GM12874 (cell line): ENCODE results near the gene C1QTNF2.

Experiments used
- TF ChIP-seq, protein P1 (sequence below): IDR thresholded peaks from 2 replicates; pipeline ENCODE4 v1.5.1; 2011; ENCODE audit warnings: low read depth, mild to moderate bottlenecking, control low read depth, low read length, moderate library complexity; ENCODE audit not compliant: insufficient read depth

The C1QTNF2 gene

DNA sequence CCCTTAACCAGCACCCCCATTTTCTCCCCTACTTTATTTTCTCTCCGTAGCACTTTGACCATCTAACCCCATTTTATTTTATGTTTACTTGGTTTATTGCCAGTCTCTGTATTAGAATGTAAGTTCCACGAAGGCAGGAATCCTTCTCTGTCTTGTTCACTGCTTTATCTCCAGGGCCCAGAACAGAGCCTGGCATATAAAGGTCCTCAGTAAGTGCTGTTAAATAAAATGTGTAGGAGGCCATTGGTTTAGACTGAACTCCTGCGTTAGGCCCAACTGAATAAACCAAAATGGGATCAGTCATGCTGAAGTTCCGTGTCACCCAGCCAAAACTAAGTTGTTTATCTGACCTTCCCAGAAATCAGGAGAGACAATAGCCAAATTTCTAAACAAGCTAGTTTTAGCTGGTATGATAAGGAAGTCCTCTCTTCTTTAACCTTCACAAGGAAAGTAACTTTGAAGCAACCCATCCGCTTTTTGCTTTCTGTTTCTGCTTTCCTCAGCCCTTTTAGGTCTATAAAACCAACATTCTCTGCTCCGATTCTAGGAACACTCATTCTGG, 29.0 kb downstream of the C1QTNF2 start:
- TF ChIP-seq, protein P1, sequence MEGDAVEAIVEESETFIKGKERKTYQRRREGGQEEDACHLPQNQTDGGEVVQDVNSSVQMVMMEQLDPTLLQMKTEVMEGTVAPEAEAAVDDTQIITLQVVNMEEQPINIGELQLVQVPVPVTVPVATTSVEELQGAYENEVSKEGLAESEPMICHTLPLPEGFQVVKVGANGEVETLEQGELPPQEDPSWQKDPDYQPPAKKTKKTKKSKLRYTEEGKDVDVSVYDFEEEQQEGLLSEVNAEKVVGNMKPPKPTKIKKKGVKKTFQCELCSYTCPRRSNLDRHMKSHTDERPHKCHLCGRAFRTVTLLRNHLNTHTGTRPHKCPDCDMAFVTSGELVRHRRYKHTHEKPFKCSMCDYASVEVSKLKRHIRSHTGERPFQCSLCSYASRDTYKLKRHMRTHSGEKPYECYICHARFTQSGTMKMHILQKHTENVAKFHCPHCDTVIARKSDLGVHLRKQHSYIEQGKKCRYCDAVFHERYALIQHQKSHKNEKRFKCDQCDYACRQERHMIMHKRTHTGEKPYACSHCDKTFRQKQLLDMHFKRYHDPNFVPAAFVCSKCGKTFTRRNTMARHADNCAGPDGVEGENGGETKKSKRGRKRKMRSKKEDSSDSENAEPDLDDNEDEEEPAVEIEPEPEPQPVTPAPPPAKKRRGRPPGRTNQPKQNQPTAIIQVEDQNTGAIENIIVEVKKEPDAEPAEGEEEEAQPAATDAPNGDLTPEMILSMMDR, result no peak

DNA sequence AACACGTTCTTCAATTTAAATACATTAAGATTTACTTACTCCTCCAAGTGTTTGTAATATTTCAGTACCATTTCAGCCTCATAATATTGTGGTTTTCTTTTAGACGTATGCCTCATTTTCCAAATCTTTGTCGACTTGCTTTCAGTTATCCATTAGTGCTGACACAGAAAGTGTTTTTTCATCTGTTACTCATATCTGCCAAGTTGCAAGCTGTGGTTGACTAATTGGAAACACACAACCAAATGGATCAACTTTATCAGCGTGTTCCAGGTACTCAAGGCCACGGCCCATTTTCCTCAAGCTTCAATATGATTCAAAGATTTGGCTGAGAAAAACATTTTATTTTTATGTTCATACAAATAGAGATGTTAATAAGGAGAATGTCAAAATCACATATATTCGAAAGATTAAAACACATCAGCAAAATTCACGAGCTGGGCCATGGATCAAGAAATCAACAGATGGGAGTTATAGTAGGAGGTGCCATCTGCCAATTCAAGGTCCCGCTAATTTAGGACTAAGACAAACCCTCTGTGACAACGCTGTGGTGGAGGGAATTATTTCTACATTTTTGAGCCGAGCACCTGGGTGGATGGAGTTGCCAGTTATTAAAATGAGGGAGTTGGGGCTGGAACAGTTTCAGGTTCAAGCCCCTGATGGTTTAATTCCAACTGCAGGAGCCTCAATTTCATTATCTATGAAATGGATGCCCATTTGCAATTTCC, 30.9 kb downstream of the C1QTNF2 start:
- TF ChIP-seq, protein P1, result no peak

DNA sequence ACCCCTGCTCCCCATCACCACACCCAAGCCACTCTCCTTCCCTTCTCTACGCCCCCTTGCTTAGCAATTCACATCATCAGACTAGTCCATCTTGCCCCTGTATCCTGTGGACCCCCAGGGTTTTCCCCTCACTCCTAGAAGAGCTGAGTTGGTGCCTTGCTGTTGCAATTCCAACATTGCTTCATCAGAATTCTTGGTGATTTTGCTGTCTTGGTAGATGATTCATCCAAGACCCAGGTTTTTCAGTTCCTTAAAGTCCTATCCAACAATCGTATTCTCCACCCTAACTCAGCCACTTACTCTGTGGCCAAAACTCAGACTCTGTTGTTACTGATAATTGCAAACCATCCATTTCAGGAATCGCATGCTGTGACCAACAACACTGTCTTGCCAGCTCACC, 36.7 kb downstream of the C1QTNF2 start:
- TF ChIP-seq, protein P1, result no peak

DNA sequence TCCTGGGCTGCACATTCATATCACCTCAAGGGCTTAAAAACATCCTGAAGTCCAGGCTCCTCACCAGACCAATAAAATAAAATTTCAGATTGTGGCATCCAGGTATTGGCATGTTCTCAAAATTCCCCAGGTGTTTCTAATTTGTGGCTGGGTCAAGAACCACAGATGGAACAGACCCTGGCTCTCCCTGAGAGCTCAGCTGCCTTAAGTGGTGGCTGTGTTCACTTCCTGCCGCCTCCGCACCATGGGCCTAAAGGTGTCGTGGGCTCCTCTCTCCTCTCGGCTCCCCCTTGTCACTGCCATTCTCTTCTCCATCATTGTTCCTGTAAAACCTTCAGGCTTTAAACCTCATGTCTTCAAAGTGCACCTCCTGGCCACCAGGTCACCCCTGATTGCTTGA, 40.2 kb downstream of the C1QTNF2 start:
- TF ChIP-seq, protein P1, result no peak

DNA sequence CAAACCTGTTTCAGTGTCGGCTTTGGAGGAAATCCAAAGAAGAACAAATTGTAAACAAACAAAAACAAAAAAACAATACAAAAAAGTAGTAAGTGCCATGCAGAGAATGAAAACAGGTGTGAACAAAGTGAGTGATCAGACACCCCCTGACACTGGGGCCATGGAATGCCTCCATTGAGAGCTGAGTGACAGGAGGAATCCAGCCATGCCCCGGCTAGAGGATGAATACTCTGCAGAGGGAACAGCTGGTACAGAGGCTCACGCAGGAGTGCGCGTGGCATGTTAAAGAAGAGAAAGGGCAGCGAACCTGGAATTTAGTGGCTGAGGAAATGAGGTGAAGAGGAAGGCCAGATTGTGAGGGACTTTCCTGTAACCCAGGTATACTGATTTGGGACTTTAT, 42.6 kb downstream of the C1QTNF2 start:
- TF ChIP-seq, protein P1, result no peak

DNA sequence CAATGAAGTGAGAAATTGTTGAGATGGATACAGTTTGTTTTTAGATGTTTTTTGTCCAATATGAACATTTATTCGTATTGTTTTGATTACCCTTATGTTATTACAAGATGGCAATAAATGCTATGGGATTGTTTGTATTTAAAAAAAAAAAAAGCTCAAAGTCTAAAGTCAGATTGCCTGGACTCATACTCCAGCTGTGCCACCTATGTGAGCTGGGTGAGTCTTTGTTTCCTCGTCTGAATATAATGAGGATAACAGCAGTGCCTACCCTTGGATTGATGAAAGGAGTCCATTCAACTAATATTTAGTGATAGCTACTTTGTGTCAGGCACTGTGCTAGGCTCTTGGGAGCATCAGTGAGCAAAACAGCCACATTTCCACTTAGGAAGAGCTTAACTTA, 43.4 kb downstream of the C1QTNF2 start:
- TF ChIP-seq, protein P1, result no peak

DNA sequence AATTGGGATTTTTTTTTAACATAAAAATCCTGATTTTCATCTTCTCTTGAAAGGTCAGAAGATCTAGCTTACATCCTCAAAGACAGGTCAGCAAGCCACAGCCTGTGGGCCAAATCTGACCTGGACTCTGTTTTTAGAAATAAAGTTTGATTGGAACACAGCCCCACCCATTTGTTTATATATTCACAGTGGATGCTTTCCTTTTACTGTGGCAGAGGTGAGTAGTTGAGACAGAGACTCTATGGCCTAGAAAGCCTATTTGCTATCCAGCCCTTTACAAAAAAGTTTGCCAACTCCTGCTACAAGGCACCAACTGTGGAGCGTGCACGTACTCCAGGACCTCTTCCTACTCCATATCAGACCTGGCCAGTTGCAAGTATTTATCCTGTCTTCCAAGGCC, 44.7 kb downstream of the C1QTNF2 start:
- TF ChIP-seq, protein P1, result no peak
